Left ventricle myocardium inferior (tissue), 1 donor: ENCODE measurements around the gene TMEM117. TPM values are rescaled to one million over a fixed set of nuclear protein-coding genes. Genes with fewer than 3 reads are reported as not detected.
"Not testable (repeated sequence)": the region's sequence is repeated elsewhere in the genome, so short reads cannot be mapped to it uniquely, and the experiment has no call there.

Experiments
- DNase-seq: peaks from one replicate; pipeline ENCODE4 v3.0.0-alpha.2; 2020
- H3K27ac ChIP-seq: fragments of 200-600 bp; replicated peaks from 2 replicates; pipeline ENCODE4 v1.8.0; 2021
- H3K27me3 ChIP-seq: fragments of 200-600 bp; 2 replicates; pipeline ENCODE4 v1.8.0; 2021; ENCODE audit warnings: low read depth
- H3K36me3 ChIP-seq: fragments of 200-600 bp; 2 replicates; pipeline ENCODE4 v1.8.0; 2021
- H3K4me1 ChIP-seq: fragments of 200-600 bp; 2 replicates; pipeline ENCODE4 v1.8.0; 2021
- H3K4me3 ChIP-seq: fragments of 200-600 bp; 2 replicates; pipeline ENCODE4 v1.8.0; 2021; ENCODE audit warnings: mild to moderate bottlenecking, moderate library complexity
- H3K9me3 ChIP-seq: fragments of 200-600 bp; replicated peaks from 2 replicates; pipeline ENCODE4 v1.8.0; 2021
- CTCF ChIP-seq: fragments of 200-600 bp; IDR thresholded peaks from 2 replicates; pipeline ENCODE4 v1.8.0; 2021; ENCODE audit warnings: antibody characterized with exemption, mild to moderate bottlenecking, borderline replicate concordance
- intact Hi-C: fragments of 100-400 bp; cut with micrococcal nuclease; formaldehyde crosslinking; loops from one replicate; pipeline ENCODE4 v1.11.0; 2022
- total RNA-seq: library from RNA; stranded (reverse); fragmentation: NEBNext Ultra II Directional; extraction: Animal tissue kit (Norgen Biotek cat#: 25700); gene quantifications from one replicate; pipeline ENCODE4 v1.2.1, GENCODE V29; 2021
- donor health status: DM: no; HTN: yes; CAD: no; lungs with severe emphysema.

TMEM117 gene
- total RNA-seq, 1 donor from 2014 or later, result 6.7 TPM

- H3K4me3 ChIP-seq, result no peak overlapping the region
- H3K36me3 ChIP-seq, result no peaks in the 10 kb centered on the region
- H3K27me3 ChIP-seq, result no peaks in the 10 kb centered on the region
- no peak overlapping the region for H3K27ac ChIP-seq
- no peak for TF ChIP-seq CTCF
- H3K9me3 ChIP-seq, result no peaks in the 10 kb centered on the region
- DNase-seq, result no peak
- intact Hi-C loops, result no loop called here
- H3K4me1 ChIP-seq, result no peaks in the 10 kb centered on the region
These were observed 536.4 kb downstream of the TMEM117 start for GRCh38 chr12:44372259-44372658.

- Histone ChIP-seq H3K27ac (no peak overlapping the region), H3K27me3 (no peaks in the 10 kb centered on the region), H3K4me3 (no peak overlapping the region), H3K9me3 (no peaks in the 10 kb centered on the region), H3K36me3 (no peaks in the 10 kb centered on the region), H3K4me1 (peaks cover 6% of the 10 kb centered on the region)
- no peak for DNase-seq
- no peak for TF ChIP-seq CTCF
- intact Hi-C loops, result no loop called here
These were observed 539.8 kb downstream of the TMEM117 start for GRCh38 chr12:44375694-44376093.

- no peak for DNase-seq
- no peaks in the 10 kb centered on the region for H3K27me3 ChIP-seq
- intact Hi-C loops, result no loop called here
- H3K36me3 ChIP-seq, result no peaks in the 10 kb centered on the region
- H3K9me3 ChIP-seq, result no peaks in the 10 kb centered on the region
- no peak for TF ChIP-seq CTCF
- no peak overlapping the region for H3K4me3 ChIP-seq
- H3K27ac ChIP-seq, result no peak overlapping the region
- H3K4me1 ChIP-seq, result peaks cover 6% of the 10 kb centered on the region
These were observed 541.7 kb downstream of the TMEM117 start for GRCh38 chr12:44377443-44378187.

GRCh38 chr12:44379113-44379512 is 543.2 kb downstream of the TMEM117 start:
- intact Hi-C loops, H3K9me3 ChIP-seq, H3K4me3 ChIP-seq, H3K27me3 ChIP-seq, H3K4me1 ChIP-seq, DNase-seq, H3K27ac ChIP-seq, H3K36me3 ChIP-seq: not testable (repeated sequence)

- Histone ChIP-seq H3K4me3 (no peak overlapping the region), H3K36me3 (no peaks in the 10 kb centered on the region), H3K27me3 (no peaks in the 10 kb centered on the region), H3K9me3 (no peaks in the 10 kb centered on the region), H3K4me1 (peaks cover 6% of the 10 kb centered on the region), H3K27ac (no peak overlapping the region)
- intact Hi-C loops, result no loop called here
- no peak for DNase-seq
- no peak for TF ChIP-seq CTCF
These were observed 544.0 kb downstream of the TMEM117 start for GRCh38 chr12:44379831-44380230.

- Histone ChIP-seq H3K9me3 (no peaks in the 10 kb centered on the region), H3K36me3 (no peaks in the 10 kb centered on the region), H3K4me3 (no peak overlapping the region), H3K4me1 (peaks cover 6% of the 10 kb centered on the region), H3K27ac (no peak overlapping the region), H3K27me3 (no peaks in the 10 kb centered on the region)
- TF ChIP-seq CTCF, result no peak
- no peak for DNase-seq
- intact Hi-C loops, result no loop called here
These were observed 545.0 kb downstream of the TMEM117 start for GRCh38 chr12:44380861-44381260.
